DMS153 treated with DMSO at 0.1 percent for 48 hours (cell line): ENCODE data around the gene ZGPAT.

Experiments used
- DNase-seq: peaks from one replicate; lab custom pipeline; 2025; ENCODE audit not compliant: unreplicated experiment; lab: John Stamatoyannopoulos, UW

Gene ZGPAT

GRCh38 chr20:63743210-63743970 is 35.6 kb downstream of the ZGPAT start:
- DNase-seq, result no peak

GRCh38 chr20:63744158-63744557 is 36.3 kb downstream of the ZGPAT start:
- DNase-seq, result no peak

- no peak for DNase-seq
These were observed 37.0 kb downstream of the ZGPAT start for GRCh38 chr20:63744574-63745423.

GRCh38 chr20:63745424-63745805 is 37.6 kb downstream of the ZGPAT start:
- no peak for DNase-seq

- DNase-seq, result no peak
These were observed 38.3 kb downstream of the ZGPAT start for GRCh38 chr20:63745961-63746731.

GRCh38 chr20:63746751-63747315 is 39.0 kb downstream of the ZGPAT start:
- DNase-seq, result no peak

- DNase-seq, result no peak
These were observed 39.8 kb downstream of the ZGPAT start for GRCh38 chr20:63747622-63748069.

- DNase-seq, result no peak
These were observed 40.5 kb downstream of the ZGPAT start for GRCh38 chr20:63748070-63748933.

- no peak for DNase-seq
These were observed 41.1 kb downstream of the ZGPAT start for GRCh38 chr20:63748934-63749270.

- no peak for DNase-seq
These were observed 42.0 kb downstream of the ZGPAT start for GRCh38 chr20:63749597-63750508.

GRCh38 chr20:63750807-63751470 is 43.1 kb downstream of the ZGPAT start:
- no peak for DNase-seq

GRCh38 chr20:63751471-63752271 is 43.8 kb downstream of the ZGPAT start:
- peak; percentile 3 for DNase-seq

GRCh38 chr20:63752411-63753101 is 44.7 kb downstream of the ZGPAT start:
- no peak for DNase-seq

- no peak for DNase-seq
These were observed 45.5 kb downstream of the ZGPAT start for GRCh38 chr20:63753381-63753780.

- DNase-seq, result no peak
These were observed 46.2 kb downstream of the ZGPAT start for GRCh38 chr20:63754008-63754407.

GRCh38 chr20:63755933-63756647 is 48.3 kb downstream of the ZGPAT start:
- no peak for DNase-seq

- DNase-seq, result no peak
These were observed 48.8 kb downstream of the ZGPAT start for GRCh38 chr20:63756648-63756991.
